Measurements from ENCODE around the gene KRT6C. TPM values are rescaled to one million over a fixed set of nuclear protein-coding genes. Genes with fewer than 3 reads are reported as not detected.
"Not testable (repeated sequence)": the region's sequence is repeated elsewhere in the genome, so short reads cannot be mapped to it uniquely, and the experiment has no call there.

KRT6C gene
- total and polyA plus RNA-seq, 5 experiments from 2014 or later: not detected

DNA sequence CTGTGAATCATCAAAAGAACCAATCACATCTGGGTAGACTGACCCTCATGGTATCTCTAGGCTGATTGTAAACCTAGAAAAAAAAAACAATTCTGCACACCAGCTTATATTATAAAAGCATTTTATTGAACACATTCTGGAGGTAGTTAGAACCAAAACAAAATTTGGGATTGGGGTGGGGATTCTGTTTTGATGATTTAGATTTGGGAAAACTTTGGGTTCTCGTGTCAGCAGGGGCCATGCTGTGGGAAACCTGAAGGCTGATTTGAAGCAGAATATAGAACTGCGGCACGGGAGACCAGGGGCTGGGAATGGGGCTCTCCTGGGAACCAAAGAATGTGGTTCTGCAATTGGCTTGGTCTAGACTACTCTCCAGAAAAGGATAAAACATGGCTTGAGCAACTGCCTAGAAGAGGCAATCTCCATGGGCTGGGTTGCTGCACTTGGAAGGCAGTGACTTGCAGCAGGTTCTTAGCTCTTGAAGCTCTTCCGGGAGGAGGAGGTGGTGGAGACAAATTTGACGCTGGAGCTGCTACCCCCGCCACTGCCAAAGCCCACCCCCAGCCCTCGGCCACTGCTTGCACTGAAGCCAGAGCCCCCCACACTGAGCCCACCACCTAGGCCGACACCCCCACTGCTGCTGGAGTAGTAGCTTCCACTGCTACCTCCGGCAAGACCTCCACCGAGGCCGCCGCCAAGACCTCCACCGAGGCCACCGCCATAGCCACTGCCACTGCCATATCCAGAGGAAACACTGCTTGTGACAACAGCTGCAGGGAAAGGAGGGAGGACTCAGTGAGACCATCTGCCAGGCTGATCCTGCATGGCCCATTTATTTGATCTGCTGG is 41.1 kb upstream of the KRT6C start:
- Mint-ChIP-seq H3K4me1 (no peaks in the 10 kb centered on the region), H3K36me3 (peaks cover 0 to 11% (median 4%) of the 10 kb centered on the region in 3 donors), H3K4me3 (no peak overlapping the region), H3K27ac (no peak overlapping the region), H3K27me3 (peaks cover 5 to 26% (median 11%) of the 10 kb centered on the region in 5 donors), H3K9me3 (peaks cover 0 to 13% (median 8%) of the 10 kb centered on the region in 9 donors)
- POLR2A ChIA-PET: no interaction called here
- DNase-seq (peak in 1 of 10 donors; percentile 27), ATAC-seq (no peak)

DNA sequence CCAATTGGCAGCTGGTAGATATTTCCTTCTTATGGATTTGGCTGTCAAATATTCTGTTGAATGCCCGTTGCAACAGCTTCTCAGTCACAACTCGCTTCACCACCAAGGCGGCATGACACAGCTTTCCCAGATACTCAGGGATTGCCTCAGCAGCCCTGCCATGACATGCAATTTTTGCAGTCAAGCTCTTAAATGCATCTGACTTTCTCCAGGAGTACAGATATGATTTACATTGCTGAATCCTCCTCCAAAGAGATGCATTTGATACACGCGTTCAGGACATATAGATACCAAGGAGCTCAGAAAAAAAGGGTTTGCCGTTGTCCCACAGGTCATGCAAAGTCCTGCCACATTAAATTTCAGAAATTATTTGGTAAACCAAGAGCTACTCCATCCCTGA is 40.1 kb upstream of the KRT6C start:
- Mint-ChIP-seq H3K36me3 (peaks cover 0 to 11% (median 4%) of the 10 kb centered on the region in 3 donors), H3K27ac (no peak overlapping the region), H3K27me3 (peaks cover 6 to 35% (median 14%) of the 10 kb centered on the region in 5 donors), H3K4me1 (no peaks in the 10 kb centered on the region), H3K9me3 (peaks cover 0 to 13% (median 8%) of the 10 kb centered on the region in 9 donors), H3K4me3 (no peak overlapping the region)
- DNase-seq (no peak), ATAC-seq (no peak)
- POLR2A ChIA-PET: no interaction called here

DNA sequence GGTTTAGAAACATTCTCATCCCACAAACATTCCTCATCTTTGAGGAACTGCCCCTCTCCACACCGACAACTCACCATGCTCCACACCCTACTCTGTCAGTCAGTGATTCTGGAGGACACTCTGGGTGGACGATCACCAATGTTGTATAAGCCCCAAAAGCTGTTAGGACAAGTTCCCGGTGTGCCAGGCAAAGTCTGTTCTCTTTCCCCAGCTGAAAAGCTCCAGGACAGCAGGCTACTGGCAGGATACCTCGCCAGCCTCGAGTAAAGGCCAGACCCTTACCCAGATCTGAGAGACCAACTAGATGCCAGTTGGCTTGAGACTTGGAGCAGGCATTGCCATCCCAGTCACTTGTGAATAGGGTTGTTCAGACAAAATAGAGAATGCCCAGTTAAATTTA is 34.6 kb upstream of the KRT6C start:
- peaks cover 16 to 63% (median 26%) of the 10 kb centered on the region in 5 donors for H3K27me3 Mint-ChIP-seq
- peaks cover 0 to 8% (median 3%) of the 10 kb centered on the region in 4 donors for H3K4me1 Mint-ChIP-seq
- peaks cover 0 to 11% (median 4%) of the 10 kb centered on the region in 3 donors for H3K36me3 Mint-ChIP-seq
- ATAC-seq: no peak
- H3K9me3 Mint-ChIP-seq: peaks cover 0 to 15% (median 10%) of the 10 kb centered on the region in 9 donors
- POLR2A ChIA-PET: no interaction called here
- peak overlapping the region in 1 of 10 donors; percentile 42 for H3K27ac Mint-ChIP-seq
- H3K4me3 Mint-ChIP-seq: no peak overlapping the region
- no peak for DNase-seq

DNA sequence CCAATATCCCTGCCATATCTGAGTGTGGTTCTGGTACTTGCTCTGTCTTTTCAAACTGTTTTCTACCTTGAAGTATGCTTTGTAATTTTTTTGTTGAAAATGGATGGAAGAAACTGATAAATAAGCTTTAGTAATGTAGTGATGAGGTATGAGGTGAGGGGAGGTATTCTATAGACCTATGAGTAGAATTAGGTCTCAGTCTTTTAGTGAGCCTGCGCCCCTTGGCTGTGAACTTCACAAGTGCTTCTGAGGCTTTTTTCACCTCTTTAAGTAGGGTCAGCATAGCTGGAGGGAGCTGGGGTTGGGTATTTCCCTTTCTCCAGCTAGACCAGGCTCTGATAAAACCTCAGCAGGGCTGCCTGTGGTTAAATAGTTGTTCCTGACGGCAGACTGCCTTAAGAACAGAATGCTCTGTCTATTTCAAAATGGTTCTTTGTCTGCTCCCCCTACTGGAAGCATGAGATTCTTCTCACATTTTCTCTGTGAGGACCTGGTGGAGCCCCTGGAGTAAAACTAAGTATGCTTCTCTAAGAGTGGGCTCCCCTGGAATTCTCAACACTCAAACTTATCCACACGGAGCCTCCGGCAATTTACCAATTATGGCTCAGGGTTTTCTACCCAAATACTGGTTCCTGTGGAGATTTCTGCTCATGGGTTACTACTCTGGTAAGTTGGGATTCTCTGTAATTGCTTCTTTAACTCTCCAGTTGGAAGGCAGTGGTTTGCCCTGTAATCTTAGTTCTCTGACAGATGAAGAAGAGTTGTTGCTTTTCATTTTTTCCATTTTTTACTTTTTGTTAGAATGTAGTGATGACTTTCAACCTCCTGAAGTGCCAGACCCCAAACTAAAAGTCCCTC is 33.5 kb upstream of the KRT6C start:
- Mint-ChIP-seq H3K9me3 (peaks cover 0 to 20% (median 10%) of the 10 kb centered on the region in 9 donors), H3K27me3 (peaks cover 16 to 54% (median 26%) of the 10 kb centered on the region in 5 donors), H3K27ac (no peak overlapping the region), H3K4me3 (no peak overlapping the region), H3K4me1 (peaks cover 0 to 8% (median 3%) of the 10 kb centered on the region in 4 donors), H3K36me3 (peaks cover 0 to 11% (median 4%) of the 10 kb centered on the region in 3 donors)
- POLR2A ChIA-PET: no interaction called here
- ATAC-seq: peak; percentile 62 to 72
- peak in 3 of 10 donors; percentile 29 to 45 (median 40) for DNase-seq

DNA sequence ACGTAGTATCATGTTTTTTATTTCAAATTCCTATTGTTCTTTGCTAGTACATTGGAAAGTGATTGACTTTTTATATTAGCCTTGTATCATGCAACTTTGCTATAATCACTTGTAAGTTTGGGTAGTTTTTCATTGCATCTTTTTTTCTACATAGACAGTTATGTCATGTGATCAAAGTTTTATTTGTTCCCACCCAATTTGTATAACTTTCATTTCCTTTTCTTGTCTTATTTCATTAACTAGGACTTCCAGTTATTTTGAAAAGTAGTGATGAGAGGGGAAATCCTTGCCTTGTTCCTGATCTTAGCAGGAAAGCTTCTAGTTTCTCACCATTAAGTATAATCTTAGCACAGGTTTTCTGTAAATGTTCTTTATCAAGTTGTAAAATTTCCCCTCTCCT is 29.3 kb upstream of the KRT6C start:
- POLR2A ChIA-PET: no interaction called here
- Mint-ChIP-seq H3K27me3 (peaks cover 11 to 37% (median 23%) of the 10 kb centered on the region in 5 donors), H3K36me3 (no peaks in the 10 kb centered on the region), H3K4me3 (no peak overlapping the region), H3K9me3 (peaks cover 0 to 7% (median 0%) of the 10 kb centered on the region in 9 donors), H3K27ac (no peak overlapping the region), H3K4me1 (peaks cover 0 to 8% (median 3%) of the 10 kb centered on the region in 4 donors)
- DNase-seq (no peak), ATAC-seq (no peak)

GRCh38 chr12:52501490-52501889 is 27.9 kb upstream of the KRT6C start:
- no peak for DNase-seq
- H3K4me1 Mint-ChIP-seq: no peaks in the 10 kb centered on the region
- no peak overlapping the region for H3K4me3 Mint-ChIP-seq
- POLR2A ChIA-PET: no interaction called here
- peaks cover 0 to 7% (median 0%) of the 10 kb centered on the region in 9 donors for H3K9me3 Mint-ChIP-seq
- no peak overlapping the region for H3K27ac Mint-ChIP-seq
- no peak for ATAC-seq
- no peaks in the 10 kb centered on the region for H3K36me3 Mint-ChIP-seq
- H3K27me3 Mint-ChIP-seq: peaks cover 6 to 32% (median 14%) of the 10 kb centered on the region in 5 donors

DNA sequence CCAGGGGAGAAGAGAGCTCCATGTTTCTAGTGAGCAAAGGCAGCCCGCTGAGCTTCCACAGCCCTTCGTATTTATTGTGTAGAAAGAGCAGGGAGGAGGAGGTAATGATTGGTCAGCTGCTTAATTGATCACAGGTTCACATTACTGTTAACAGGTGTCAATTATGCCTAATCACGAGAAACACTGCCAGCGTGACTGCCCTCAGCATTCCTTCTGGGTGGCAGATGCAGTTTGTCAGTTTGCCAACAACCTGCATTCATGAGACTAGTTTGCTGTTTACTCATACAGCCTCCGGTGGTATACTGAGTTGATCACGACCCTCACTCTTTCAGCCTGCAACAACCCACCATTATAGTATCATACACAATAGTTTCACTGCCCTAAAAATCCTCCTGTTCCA is 27.0 kb upstream of the KRT6C start:
- peaks cover 3 to 30% (median 7%) of the 10 kb centered on the region in 5 donors for H3K27me3 Mint-ChIP-seq
- H3K36me3 Mint-ChIP-seq, ATAC-seq, H3K4me3 Mint-ChIP-seq, H3K4me1 Mint-ChIP-seq, H3K9me3 Mint-ChIP-seq, DNase-seq, H3K27ac Mint-ChIP-seq, POLR2A ChIA-PET: not testable (repeated sequence)

- ATAC-seq: no peak
- Mint-ChIP-seq H3K36me3 (no peaks in the 10 kb centered on the region), H3K27ac (no peak overlapping the region), H3K4me3 (no peak overlapping the region), H3K9me3 (peaks cover 0 to 7% (median 0%) of the 10 kb centered on the region in 9 donors), H3K4me1 (peaks cover 0 to 5% (median 3%) of the 10 kb centered on the region in 4 donors), H3K27me3 (peaks cover 1 to 24% (median 5%) of the 10 kb centered on the region in 5 donors)
- no peak for DNase-seq
- POLR2A ChIA-PET: no interaction called here
Measured at GRCh38 chr12:52499806-52500560, 26.4 kb upstream of the KRT6C start.

- no peak overlapping the region for H3K4me3 Mint-ChIP-seq
- POLR2A ChIA-PET: no interaction called here
- peaks cover 0 to 5% (median 3%) of the 10 kb centered on the region in 4 donors for H3K4me1 Mint-ChIP-seq
- no peaks in the 10 kb centered on the region for H3K36me3 Mint-ChIP-seq
- H3K9me3 Mint-ChIP-seq: peaks cover 0 to 7% (median 0%) of the 10 kb centered on the region in 9 donors
- DNase-seq (no peak), ATAC-seq (no peak)
- H3K27ac Mint-ChIP-seq: no peak overlapping the region
- peaks cover 6 to 27% (median 10%) of the 10 kb centered on the region in 5 donors for H3K27me3 Mint-ChIP-seq
Measured at GRCh38 chr12:52498946-52499345, 25.3 kb upstream of the KRT6C start.

DNA sequence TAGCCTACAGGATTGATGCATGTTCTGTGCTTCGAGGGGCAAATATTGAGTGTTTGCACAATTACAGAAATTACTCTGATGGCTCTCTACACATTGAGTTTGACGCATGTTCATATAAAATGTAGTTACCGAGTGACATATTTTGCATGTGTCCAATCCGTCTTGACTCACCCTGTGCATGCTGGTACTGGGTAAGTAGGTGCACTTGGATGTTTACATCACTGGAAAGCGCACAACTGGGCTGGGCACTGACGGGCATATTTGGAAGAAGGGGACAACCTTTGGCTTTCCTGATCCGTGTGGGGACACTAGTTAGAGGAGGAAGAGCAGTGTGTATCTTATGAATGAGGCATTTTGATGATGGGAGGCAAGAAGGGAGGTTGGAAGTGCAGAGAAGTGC is 24.4 kb upstream of the KRT6C start:
- Mint-ChIP-seq H3K27ac (peak overlapping the region in 1 of 10 donors; percentile 4), H3K9me3 (peaks cover 0 to 2% (median 0%) of the 10 kb centered on the region in 9 donors), H3K36me3 (no peaks in the 10 kb centered on the region), H3K27me3 (peaks cover 7 to 36% (median 18%) of the 10 kb centered on the region in 5 donors), H3K4me3 (no peak overlapping the region), H3K4me1 (peaks cover 0 to 5% (median 3%) of the 10 kb centered on the region in 4 donors)
- ATAC-seq (no peak), DNase-seq (no peak)
- POLR2A ChIA-PET: no interaction called here

DNA sequence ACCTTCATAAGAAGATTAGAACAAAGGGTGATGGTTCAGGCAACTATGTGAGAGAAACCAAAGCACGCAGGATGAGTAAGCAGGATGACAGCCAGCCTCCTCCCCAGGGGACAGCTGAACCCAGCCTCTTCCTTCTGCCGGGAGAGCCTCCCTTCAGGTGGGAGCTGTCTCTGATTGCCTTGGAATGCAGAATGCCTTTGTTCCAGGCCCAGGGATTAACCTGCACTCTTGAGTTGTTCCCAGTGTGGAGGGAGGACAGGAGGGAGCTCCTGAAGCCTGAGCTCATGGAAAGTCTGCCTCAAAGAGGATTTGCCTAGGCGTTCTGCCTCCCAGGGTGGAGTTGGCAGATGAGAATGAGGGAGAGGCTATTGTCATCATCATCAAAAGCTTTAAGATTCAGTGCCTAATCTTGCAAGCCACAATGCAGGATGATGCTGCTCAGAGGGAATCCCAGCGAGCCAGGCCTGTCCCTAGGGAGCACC is 23.0 kb upstream of the KRT6C start:
- no peaks in the 10 kb centered on the region for H3K36me3 Mint-ChIP-seq
- H3K27me3 Mint-ChIP-seq: peaks cover 11 to 50% (median 28%) of the 10 kb centered on the region in 5 donors
- no peak overlapping the region for H3K4me3 Mint-ChIP-seq
- peaks cover 0 to 5% (median 3%) of the 10 kb centered on the region in 4 donors for H3K4me1 Mint-ChIP-seq
- ATAC-seq: no peak
- no peaks in the 10 kb centered on the region for H3K9me3 Mint-ChIP-seq
- POLR2A ChIA-PET: no interaction called here
- no peak for DNase-seq
- no peak overlapping the region for H3K27ac Mint-ChIP-seq

DNA sequence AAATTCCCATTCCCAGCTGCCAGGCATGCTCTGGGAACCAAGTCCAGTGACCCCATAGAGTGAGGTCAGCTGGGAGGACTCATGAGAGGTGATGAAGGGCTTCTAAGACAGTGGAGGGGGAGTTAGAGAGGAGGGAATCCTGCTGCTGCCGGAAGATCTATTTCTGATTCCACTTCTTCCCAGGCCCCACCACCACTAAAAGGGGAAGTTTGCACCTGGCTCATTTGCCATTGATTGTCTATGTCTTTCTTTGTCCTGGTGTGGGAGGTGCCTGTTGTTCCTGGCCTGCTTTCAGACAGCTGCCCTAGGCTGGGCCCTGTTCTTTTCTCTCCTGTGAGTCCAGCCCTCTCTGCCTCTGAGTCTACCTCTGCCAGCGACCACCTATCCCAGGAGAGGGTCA is 22.4 kb upstream of the KRT6C start:
- Mint-ChIP-seq H3K36me3 (no peaks in the 10 kb centered on the region), H3K4me1 (peaks cover 0 to 5% (median 3%) of the 10 kb centered on the region in 4 donors), H3K27me3 (peaks cover 15 to 55% (median 31%) of the 10 kb centered on the region in 5 donors), H3K27ac (no peak overlapping the region), H3K4me3 (no peak overlapping the region), H3K9me3 (no peaks in the 10 kb centered on the region)
- POLR2A ChIA-PET: no interaction called here
- DNase-seq (no peak), ATAC-seq (no peak)
